GM18508 (cell line): Measurements from ENCODE around the gene PCDHGA10.
"Not testable (repeated sequence)": the region's sequence is repeated elsewhere in the genome, so short reads cannot be mapped to it uniquely, and the experiment has no call there.

Experiments
- ATAC-seq: cut with Tn5 transposase; IDR thresholded peaks from one replicate; pipeline ENCODE4 v1.9.1; 2021; ENCODE audit warnings: moderate number of reproducible peaks; ENCODE audit not compliant: insufficient read depth, unreplicated experiment

Gene PCDHGA10

DNA sequence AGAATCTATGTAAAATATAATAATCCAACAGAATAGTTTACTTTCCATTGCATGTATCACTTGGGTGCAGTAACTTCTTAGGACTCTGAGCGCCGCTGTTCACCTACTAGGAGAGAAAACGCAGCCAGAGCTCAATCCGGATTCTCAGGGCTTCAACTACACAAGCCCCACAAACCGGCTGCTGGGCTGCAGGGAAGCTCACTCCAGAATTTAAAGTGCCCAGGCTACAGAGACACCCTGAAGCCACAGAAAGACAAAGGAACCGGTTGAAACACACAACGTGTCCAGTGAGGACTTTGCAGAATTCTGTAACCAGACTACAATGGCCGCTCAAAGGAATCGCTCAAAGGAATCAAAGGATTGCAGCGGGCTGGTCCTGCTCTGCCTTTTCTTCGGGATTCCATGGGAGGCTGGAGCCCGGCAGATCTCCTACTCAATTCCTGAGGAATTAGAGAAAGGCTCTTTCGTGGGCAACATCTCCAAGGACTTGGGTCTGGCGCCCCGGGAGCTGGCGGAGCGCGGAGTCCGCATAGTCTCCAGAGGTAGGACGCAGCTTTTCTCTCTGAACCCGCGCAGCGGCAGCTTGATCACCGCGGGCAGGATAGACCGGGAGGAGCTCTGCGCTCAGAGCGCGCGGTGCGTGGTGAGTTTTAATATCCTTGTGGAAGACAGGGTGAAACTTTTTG is at the start of gene PCDHGA10:
Gene PCDHGA10, plus strand, starts transcription at position 134 of the 686 bp plus-strand sequence. Its CDS starts 189 bp downstream, at position 323.
- peak; percentile 69 for ATAC-seq

DNA sequence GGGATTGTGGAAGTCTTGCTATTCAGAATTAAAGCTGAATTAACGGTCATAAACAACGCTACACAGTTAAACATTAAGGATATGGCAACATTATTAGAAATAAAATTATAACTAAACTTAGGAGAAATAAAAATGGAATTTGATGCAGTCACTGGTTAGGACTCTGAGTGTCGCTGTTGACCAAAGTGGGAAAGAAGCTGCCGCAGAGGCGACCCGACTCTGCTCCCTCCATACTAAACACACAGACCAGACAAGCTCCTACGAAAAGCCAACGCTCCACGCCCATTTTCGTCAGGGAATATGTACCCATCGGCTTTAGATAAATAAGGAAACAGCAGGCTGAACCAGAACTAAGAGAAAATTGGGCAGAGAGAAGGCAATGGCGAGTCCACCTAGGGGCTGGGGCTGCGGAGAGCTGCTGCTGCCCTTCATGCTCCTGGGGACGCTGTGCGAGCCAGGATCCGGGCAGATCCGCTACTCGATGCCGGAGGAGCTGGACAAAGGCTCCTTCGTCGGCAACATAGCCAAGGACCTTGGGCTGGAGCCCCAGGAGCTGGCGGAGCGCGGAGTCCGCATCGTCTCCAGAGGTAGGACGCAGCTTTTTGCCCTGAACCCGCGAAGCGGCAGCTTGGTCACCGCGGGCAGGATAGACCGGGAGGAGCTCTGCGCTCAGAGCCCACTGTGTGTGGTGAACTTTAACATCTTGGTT is 48.7 kb upstream of the PCDHGA10 start, which contains the start of gene PCDHGA5:
Gene PCDHGA5, plus strand, starts transcription at position 211 of the 709 bp plus-strand sequence. Its CDS starts 169 bp downstream, at position 380.
- ATAC-seq = no peak

- ATAC-seq = no peak
Observed at GRCh38 chr5:141366016-141366896, 46.5 kb upstream of the PCDHGA10 start.

DNA sequence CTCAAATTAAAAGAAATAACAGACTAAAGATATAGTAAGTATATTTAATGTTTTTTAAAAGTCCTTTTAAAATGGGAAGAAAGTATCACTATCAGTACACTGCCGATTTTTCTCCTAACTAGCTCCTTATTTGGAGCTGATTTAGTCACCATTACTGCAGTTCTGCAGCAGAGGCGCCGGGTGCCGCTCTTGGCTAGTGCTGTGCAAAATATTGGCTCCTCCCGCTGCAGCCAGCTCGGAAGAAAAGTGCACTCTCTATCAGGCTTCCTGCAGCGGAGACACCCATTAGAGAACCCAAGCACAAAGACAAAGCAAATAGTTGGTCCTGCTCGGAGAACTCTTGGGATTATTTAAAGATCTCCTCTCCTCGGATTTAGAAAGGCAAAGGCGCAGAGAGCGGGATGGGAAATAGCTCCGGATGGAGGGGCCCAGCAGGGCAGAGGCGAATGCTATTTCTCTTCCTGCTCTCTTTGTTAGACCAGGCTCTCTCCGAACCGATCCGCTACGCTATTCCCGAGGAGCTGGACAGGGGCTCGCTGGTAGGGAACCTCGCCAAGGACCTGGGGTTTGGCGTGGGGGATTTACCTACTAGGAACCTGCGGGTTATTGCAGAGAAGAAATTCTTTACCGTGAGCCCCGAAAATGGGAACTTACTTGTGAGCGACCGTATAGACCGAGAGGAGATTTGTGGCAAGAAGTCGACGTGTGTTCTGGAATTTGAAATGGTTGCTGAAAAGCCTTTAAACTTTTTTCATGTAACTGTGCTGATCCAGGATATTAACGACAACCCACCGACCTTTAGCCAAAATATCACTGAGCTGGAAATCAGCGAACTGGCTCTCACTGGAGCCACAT is 42.6 kb upstream of the PCDHGA10 start, which contains the start of gene PCDHGB3:
Gene PCDHGB3, plus strand, starts transcription at position 249 of the 855 bp plus-strand sequence. Its CDS starts 153 bp downstream, at position 402.
- ATAC-seq = peak; percentile 96

DNA sequence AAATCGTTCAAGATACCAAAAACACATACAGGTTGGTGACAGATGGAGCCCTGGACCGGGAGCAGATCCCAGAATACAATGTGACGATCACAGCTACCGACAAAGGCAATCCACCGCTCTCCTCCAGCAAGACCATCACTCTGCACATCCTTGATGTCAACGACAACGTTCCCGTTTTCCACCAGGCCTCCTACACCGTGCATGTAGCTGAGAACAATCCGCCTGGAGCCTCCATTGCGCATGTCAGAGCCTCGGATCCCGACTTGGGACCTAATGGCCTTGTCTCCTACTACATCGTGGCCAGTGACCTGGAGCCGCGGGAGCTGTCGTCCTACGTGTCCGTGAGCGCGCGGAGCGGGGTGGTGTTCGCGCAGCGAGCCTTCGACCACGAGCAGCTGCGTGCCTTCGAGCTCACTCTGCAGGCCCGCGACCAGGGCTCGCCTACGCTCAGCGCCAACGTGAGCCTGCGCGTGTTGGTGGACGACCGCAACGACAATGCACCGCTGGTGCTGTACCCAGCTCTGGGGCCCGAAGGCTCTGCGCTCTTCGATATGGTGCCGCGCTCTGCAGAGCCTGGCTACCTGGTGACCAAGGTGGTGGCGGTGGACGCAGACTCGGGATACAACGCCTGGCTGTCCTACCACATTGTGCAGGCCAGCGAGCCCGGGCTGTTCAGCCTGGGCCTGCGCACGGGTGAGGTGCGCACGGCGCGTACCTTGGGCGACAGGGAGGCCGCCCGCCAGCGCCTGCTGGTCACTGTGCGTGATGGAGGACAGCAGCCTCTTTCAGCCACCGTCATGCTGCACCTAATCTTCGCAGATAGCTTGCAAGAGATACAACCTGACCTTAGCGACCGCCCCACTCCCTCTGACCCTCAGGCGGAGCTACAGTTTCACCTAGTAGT is 41.0 kb upstream of the PCDHGA10 start:
- ATAC-seq = no peak

GRCh38 chr5:141373673-141374317 is 39.0 kb upstream of the PCDHGA10 start, which contains the start of gene PCDHGA6:
TSS of gene PCDHGA6 (plus strand) at chr5:141373891. CDS start at chr5:141374084, 193 bp downstream.
- ATAC-seq = no peak

GRCh38 chr5:141374627-141375026 is 38.2 kb upstream of the PCDHGA10 start:
- no peak for ATAC-seq

DNA sequence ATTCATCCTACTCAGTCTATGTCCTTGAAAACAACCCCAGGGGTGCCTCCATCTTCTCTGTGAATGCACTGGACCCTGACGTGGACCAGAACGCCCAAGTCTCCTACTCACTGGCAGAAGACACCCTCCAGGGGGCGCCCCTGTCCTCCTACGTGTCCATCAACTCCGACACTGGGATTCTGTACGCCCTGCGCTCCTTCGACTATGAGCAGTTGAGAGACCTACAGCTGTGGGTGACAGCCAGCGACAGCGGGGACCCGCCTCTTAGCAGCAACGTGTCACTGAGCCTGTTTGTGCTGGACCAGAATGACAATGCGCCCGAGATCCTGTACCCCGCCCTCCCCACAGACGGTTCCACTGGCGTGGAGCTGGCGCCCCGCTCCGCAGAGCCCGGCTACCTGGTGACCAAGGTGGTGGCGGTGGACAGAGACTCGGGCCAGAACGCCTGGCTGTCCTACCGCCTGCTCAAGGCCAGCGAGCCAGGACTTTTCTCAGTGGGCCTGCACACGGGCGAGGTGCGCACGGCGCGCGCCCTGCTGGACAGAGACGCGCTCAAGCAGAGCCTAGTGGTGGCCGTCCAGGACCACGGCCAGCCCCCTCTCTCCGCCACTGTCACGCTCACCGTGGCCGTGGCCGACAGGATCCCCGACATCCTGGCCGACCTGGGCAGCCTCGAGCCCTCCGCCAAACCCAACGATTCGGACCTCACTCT is 37.2 kb upstream of the PCDHGA10 start:
- ATAC-seq = not testable (repeated sequence)

- no peak for ATAC-seq
Observed at GRCh38 chr5:141382469-141383294, 30.1 kb upstream of the PCDHGA10 start, which contains the start of gene PCDHGA7. TSS of gene PCDHGA7 (plus strand) at chr5:141382742. CDS start at chr5:141382900, 158 bp downstream.

- ATAC-seq = no peak
Observed at GRCh38 chr5:141383345-141383744, 29.4 kb upstream of the PCDHGA10 start.

DNA sequence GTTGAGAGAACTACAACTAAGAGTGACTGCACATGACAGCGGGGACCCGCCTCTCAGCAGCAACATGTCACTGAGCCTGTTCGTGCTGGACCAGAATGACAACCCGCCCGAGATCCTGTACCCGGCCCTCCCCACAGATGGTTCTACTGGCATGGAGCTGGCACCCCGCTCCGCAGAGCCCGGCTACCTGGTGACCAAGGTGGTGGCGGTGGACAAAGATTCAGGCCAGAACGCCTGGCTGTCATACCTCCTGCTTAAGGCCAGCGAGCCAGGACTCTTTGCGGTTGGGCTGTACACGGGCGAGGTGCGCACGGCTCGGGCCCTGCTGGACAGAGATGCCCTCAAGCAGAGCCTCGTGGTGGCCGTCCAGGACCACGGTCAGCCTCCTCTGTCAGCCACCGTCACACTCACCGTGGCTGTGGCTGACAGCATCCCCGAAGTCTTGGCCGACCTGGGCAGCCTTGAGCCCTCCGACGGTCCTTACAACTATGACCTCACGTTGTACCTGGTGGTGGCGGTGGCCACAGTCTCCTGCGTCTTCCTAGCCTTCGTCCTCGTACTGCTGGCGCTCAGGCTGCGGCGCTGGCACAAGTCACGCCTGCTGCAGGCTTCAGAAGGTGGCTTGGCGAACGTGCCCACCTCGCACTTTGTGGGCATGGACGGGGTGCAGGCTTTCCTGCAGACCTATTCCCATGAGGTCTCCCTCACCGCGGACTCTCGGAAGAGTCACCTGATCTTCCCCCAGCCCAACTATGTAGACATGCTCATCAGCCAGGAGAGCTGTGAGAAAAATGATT is 28.1 kb upstream of the PCDHGA10 start:
- no peak for ATAC-seq

- ATAC-seq = peak; percentile 89
Observed at GRCh38 chr5:141387557-141388311, 25.1 kb upstream of the PCDHGA10 start, which contains the start of gene PCDHGB4. TSS of gene PCDHGB4 (plus strand) at chr5:141387698. CDS start at chr5:141387885, 187 bp downstream.

DNA sequence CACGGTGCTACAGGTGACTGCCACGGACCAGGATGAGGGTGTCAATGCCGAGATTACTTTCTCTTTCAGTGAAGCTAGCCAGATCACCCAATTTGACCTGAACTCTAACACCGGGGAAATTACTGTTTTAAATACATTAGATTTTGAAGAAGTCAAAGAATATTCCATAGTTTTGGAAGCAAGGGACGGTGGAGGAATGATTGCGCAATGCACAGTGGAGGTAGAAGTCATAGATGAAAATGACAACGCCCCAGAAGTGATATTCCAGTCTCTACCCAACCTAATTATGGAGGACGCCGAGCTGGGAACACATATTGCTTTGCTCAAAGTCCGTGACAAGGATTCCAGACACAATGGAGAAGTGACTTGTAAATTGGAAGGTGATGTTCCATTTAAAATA is 24.1 kb upstream of the PCDHGA10 start:
- ATAC-seq = no peak

DNA sequence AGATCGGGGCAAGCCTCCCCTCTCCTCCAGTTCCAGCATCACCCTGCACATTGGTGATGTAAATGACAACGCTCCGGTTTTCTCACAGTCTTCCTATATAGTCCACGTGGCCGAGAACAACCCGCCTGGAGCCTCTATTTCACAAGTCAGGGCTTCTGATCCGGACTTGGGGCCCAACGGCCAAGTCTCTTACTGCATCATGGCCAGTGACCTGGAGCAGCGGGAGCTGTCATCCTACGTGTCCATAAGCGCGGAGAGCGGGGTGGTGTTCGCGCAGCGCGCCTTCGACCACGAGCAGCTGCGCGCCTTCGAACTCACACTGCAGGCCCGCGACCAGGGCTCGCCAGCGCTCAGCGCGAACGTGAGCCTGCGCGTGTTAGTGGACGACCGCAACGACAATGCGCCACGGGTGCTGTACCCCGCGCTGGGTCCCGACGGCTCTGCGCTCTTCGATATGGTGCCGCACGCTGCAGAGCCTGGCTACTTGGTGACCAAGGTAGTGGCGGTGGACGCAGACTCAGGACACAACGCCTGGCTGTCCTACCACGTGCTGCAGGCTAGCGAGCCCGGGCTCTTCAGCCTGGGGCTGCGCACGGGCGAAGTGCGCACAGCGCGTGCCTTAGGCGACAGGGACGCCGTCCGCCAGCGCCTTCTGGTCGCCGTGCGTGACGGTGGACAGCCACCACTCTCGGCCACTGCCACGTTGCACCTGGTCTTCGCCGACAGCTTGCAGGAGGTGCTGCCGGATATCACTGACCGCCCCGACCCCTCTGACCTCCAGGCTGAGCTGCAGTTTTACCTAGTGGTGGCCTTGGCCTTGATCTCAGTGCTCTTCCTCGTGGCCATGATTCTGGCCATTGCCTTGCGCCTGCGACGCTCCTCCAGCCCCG is 23.4 kb upstream of the PCDHGA10 start:
- ATAC-seq = no peak
